Stimulated activated naive CD8-positive, alpha-beta T cell treated with anti-CD3 and anti-CD28 coated beads, Interleukin-15, amount 100 ng/mL, for 72 hours (primary cell): ENCODE measurements around the gene MEIOB.
"Not testable (repeated sequence)": the region's sequence is repeated elsewhere in the genome, so short reads cannot be mapped to it uniquely, and the experiment has no call there.

Experiments used
- ATAC-seq: fragments of 150-1000 bp; cut with Tn5 transposase; 2 replicates; pipeline ENCODE4 v1.10.0; 2021; ENCODE audit warnings: mild to moderate bottlenecking, moderate library complexity
- DNase-seq, 2 donors: peaks; one replicate each; pipeline ENCODE4 v3.0.0; 2021 to 2022
- H3K27ac Mint-ChIP-seq, 2 donors: one replicate each; pipeline ENCODE4 v1.8.0; 2022; ENCODE audit warnings: mild to moderate bottlenecking in 2 of 2, mixed read lengths in 2 of 2, moderate library complexity in 2 of 2
- H3K27me3 Mint-ChIP-seq: one replicate; pipeline ENCODE4 v1.8.0; 2022; ENCODE audit warnings: mixed read lengths
- H3K4me1 Mint-ChIP-seq: one replicate; pipeline ENCODE4 v1.8.0; 2022; ENCODE audit warnings: mild to moderate bottlenecking, mixed read lengths
- H3K4me3 Mint-ChIP-seq, 2 donors: one replicate each; pipeline ENCODE4 v1.8.0; 2022; ENCODE audit warnings: mild to moderate bottlenecking in 2 of 2, mixed read lengths in 2 of 2, moderate library complexity in 1 of 2
- H3K9me3 Mint-ChIP-seq, 2 donors: one replicate each; pipeline ENCODE4 v1.8.0; 2022; ENCODE audit warnings: mixed read lengths in 2 of 2

MEIOB gene

GRCh38 chr16:1911467-1912214, 39.7 kb upstream of the MEIOB start:
- no peak overlapping the region for H3K4me3 Mint-ChIP-seq
- ATAC-seq (no peak), DNase-seq (no peak)
- H3K27me3 Mint-ChIP-seq: peaks cover 51% of the 10 kb centered on the region
- no peaks in the 10 kb centered on the region for H3K4me1 Mint-ChIP-seq
- no peaks in the 10 kb centered on the region for H3K9me3 Mint-ChIP-seq
- H3K27ac Mint-ChIP-seq: no peak overlapping the region

- DNase-seq: no peak
- Mint-ChIP-seq H3K27ac (no peak overlapping the region), H3K27me3 (peaks cover 43% of the 10 kb centered on the region), H3K9me3 (no peaks in the 10 kb centered on the region), H3K4me1 (no peaks in the 10 kb centered on the region), H3K4me3 (no peak overlapping the region)
- ATAC-seq: no peak
Observed at GRCh38 chr16:1909561-1910231, 37.7 kb upstream of the MEIOB start.

- no peak for DNase-seq
- Mint-ChIP-seq H3K27me3 (peaks cover 41% of the 10 kb centered on the region), H3K9me3 (no peaks in the 10 kb centered on the region), H3K4me3 (no peak overlapping the region), H3K27ac (no peak overlapping the region), H3K4me1 (no peaks in the 10 kb centered on the region)
- ATAC-seq: no peak
Observed at GRCh38 chr16:1908983-1909382, 37.0 kb upstream of the MEIOB start.

- Mint-ChIP-seq H3K4me3 (no peak overlapping the region), H3K4me1 (no peaks in the 10 kb centered on the region), H3K27ac (no peak overlapping the region), H3K27me3 (peaks cover 37% of the 10 kb centered on the region), H3K9me3 (no peaks in the 10 kb centered on the region)
- no peak for DNase-seq
- no peak for ATAC-seq
Observed at GRCh38 chr16:1908184-1908583, 36.2 kb upstream of the MEIOB start.

- Mint-ChIP-seq H3K27ac (no peak overlapping the region), H3K27me3 (peaks cover 37% of the 10 kb centered on the region), H3K9me3 (no peaks in the 10 kb centered on the region), H3K4me3 (no peak overlapping the region), H3K4me1 (no peaks in the 10 kb centered on the region)
- DNase-seq (no peak), ATAC-seq (peak; percentile 34)
Observed at GRCh38 chr16:1907226-1907860, 35.4 kb upstream of the MEIOB start.

- Mint-ChIP-seq H3K9me3 (no peaks in the 10 kb centered on the region), H3K27me3 (peaks cover 37% of the 10 kb centered on the region), H3K4me3 (no peak overlapping the region), H3K27ac (no peak overlapping the region), H3K4me1 (no peaks in the 10 kb centered on the region)
- ATAC-seq (no peak), DNase-seq (no peak)
Observed at GRCh38 chr16:1906846-1907165, 34.8 kb upstream of the MEIOB start.

GRCh38 chr16:1906055-1906845, 34.3 kb upstream of the MEIOB start:
- H3K4me1 Mint-ChIP-seq: no peaks in the 10 kb centered on the region
- ATAC-seq: no peak
- peaks cover 37% of the 10 kb centered on the region for H3K27me3 Mint-ChIP-seq
- no peak overlapping the region for H3K27ac Mint-ChIP-seq
- no peak overlapping the region for H3K4me3 Mint-ChIP-seq
- no peak for DNase-seq
- H3K9me3 Mint-ChIP-seq: no peaks in the 10 kb centered on the region

DNA sequence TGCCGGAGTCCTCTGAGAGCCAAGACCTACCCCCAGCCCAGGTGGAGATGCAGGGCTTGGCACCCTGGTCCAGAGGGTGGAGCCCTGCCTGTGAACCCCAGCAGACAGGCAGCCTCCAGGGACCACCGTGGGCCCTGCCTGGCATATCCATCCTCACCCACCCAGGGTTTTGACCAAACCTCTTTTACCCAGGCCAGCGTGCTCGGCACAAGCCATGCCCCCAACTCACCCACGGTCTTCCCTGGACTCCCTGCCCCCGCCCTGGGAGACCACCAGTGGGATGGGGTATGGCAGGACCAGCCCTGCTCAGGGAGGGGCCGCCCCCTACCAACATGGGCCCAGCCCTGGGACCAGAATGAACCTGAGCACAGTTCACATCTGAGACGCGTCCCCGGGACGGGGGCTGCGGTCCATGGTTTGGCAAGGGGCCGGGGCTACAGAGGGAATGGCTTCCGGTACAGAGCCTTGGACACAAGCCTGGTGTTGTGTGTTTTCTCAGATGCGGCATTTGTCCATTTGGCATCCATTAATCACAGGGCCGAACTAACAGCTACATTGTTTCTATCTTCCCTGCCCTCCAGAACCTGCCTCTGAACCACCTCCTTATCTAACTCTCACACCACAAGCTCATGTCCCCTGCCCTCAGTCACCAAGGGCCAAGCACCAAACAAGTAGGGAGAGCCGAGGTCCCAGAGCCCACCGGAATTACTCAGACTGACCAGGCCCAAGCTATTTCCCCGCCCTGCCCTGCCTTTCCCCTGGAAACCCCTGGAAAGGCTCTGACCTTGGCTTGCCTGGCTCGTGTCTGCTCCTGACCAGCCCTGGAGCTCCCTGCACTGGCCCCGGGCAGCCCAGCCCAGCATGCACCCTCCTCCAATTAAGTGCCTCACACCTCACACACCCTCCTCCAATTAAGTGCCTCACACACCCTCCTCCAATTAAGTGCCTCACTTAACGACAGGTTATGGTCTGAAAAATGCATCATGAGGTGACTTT, 32.2 kb upstream of the MEIOB start:
- H3K9me3 Mint-ChIP-seq: no peaks in the 10 kb centered on the region
- ATAC-seq (peak; percentile 31), DNase-seq (no peak)
- no peak overlapping the region for H3K4me3 Mint-ChIP-seq
- H3K4me1 Mint-ChIP-seq: no peaks in the 10 kb centered on the region
- H3K27ac Mint-ChIP-seq: peak overlapping the region in 1 of 2 donors; percentile 35
- H3K27me3 Mint-ChIP-seq: peaks cover 33% of the 10 kb centered on the region

DNA sequence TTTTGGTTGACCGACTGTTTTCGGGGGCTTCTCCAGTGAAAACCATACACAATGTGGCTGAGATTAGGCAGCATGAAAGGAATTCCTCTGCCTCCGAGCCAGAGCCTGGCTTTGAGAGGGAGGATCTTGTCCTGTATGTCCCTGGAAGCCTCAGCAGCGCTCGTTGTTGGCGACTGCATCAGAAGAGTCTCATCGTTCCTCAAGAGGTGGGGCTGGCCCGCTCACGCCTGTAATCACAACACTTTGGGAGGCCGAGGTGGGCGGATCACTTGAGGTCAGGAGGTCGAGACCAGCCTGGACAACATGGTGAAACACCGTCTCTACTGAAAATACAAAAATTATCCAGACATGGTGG, 31.2 kb upstream of the MEIOB start:
- ATAC-seq: no peak
- Mint-ChIP-seq H3K9me3 (no peaks in the 10 kb centered on the region), H3K4me3 (no peak overlapping the region), H3K27ac (no peak overlapping the region), H3K4me1 (no peaks in the 10 kb centered on the region), H3K27me3 (peaks cover 24% of the 10 kb centered on the region)
- DNase-seq: no peak

- no peaks in the 10 kb centered on the region for H3K4me1 Mint-ChIP-seq
- no peak for ATAC-seq
- peaks cover 22% of the 10 kb centered on the region for H3K27me3 Mint-ChIP-seq
- H3K9me3 Mint-ChIP-seq: no peaks in the 10 kb centered on the region
- DNase-seq: no peak
- no peak overlapping the region for H3K4me3 Mint-ChIP-seq
- H3K27ac Mint-ChIP-seq: no peak overlapping the region
Observed at GRCh38 chr16:1902547-1903219, 30.7 kb upstream of the MEIOB start.

GRCh38 chr16:1900452-1900774, 28.4 kb upstream of the MEIOB start:
- H3K27ac Mint-ChIP-seq: no peak overlapping the region
- no peaks in the 10 kb centered on the region for H3K4me1 Mint-ChIP-seq
- H3K4me3 Mint-ChIP-seq: no peak overlapping the region
- peaks cover 19% of the 10 kb centered on the region for H3K27me3 Mint-ChIP-seq
- H3K9me3 Mint-ChIP-seq: no peaks in the 10 kb centered on the region
- no peak for ATAC-seq
- no peak for DNase-seq

DNA sequence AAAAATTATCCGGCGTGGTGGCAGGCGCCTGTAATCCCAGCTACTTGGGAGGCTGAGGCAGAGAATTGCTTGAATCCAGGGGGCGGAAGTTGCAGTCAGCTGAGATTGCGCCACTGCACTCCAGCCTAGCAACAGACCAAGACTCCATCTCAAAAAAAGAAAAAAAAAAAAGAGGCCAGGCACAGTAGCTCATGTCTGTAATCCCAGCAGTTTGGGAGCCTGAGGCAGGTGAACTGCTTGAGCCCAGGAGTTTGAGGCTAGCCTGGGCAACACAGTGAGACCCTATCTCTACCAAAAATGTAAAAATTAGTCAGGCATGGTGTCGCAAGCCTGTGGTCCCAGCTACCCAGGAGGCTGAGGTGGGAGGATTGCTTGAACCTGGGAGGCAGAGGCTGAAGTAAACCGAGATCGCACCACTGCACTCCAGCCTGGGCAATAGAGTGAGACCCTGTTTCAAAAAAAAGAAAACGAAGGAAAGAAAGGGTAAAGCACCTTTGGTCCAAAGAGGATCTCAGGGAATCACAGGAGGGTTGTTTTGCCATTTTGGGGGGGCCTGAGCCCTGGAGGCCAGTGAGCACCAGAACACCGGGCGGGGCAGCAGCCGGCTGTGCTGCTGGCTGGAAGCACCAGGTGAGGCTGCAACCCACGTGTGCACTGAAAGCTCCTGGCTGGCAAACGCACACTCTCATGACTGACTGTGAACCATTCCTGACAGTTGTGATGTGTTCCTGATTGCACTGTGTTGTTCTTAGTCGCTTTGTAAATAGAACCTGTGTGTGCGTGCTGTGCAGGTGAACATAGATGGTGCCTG, 27.9 kb upstream of the MEIOB start:
- peaks cover 19% of the 10 kb centered on the region for H3K27me3 Mint-ChIP-seq
- H3K4me3 Mint-ChIP-seq: no peak overlapping the region
- DNase-seq (no peak), ATAC-seq (no peak)
- no peak overlapping the region for H3K27ac Mint-ChIP-seq
- H3K9me3 Mint-ChIP-seq: no peaks in the 10 kb centered on the region
- H3K4me1 Mint-ChIP-seq: no peaks in the 10 kb centered on the region

DNA sequence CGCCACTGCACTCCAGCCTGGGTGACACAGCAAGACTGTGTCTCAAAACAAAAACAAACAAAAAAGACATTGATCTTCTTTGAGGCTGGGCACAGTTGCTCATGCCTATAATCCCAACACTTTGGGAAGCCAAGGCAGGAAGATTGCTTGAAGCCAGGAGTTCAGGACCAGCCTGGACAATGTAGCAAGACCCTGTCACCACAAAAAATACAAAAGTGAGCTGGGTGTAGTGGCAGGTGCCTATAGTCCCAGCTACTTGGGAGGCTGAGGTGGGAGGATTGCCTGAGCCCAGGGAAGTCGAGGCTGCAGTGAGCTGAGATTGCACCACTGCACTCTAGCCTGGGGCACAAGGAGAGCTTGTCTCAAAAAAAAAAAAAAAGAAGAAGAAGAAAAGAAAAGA, 25.7 kb upstream of the MEIOB start:
- ATAC-seq: not testable (repeated sequence)

More for the DNA sequence above, 25.7 kb upstream of the MEIOB start:
- not testable (repeated sequence) for H3K4me1 Mint-ChIP-seq, H3K27ac Mint-ChIP-seq, H3K9me3 Mint-ChIP-seq, H3K4me3 Mint-ChIP-seq, DNase-seq
- peaks cover 20% of the 10 kb centered on the region for H3K27me3 Mint-ChIP-seq
